ENCODE measurements around the gene TCF4.

Gene TCF4

DNA sequence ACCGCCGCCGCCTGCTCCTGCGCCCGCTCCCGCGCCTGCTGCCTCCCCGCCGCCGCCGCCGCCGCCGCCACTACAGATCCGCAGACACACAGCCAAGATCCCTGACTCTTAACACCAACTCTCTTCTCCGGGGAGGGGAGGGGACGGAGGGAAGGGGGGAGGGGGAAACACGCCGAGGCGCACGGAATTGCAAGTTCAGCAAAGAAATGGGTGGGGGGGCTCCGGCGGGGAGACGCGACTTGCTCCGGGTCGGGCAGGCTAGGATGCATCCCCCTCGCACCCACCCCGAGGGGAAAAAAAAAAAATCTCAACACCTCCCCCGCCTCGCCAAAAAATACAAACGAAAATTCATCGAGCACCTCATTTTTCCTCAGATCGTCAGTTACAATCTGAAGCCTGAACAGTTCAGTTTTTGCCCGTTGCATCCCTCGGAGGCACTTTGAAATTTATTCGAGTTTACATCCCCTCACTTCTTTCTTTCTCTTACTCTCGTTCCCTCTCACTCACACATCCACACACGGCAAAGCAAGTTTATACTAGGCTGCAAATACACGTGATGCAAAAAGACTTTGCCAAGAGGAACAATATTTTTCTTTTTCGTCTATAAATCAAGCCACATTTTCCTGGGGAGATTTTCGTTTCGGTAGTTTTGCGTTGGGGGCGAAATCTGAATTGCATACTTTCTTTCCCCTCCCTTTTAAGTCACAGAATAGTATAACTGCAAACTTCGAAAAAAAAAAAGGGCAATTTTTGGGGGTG lies at the start of gene TCF4:
TCF4 (minus strand) TSS at position 82 of the 759 bp plus-strand sequence. CDS start 1,076 bp downstream, outside the sequence.
- DNase-seq: no peak

GRCh38 chr18:55637204-55637603 lies 49.2 kb upstream of the TCF4 start:
- DNase-seq: no peak

- no peak for DNase-seq
These were observed 47.4 kb upstream of the TCF4 start for GRCh38 chr18:55635439-55635838.

DNA sequence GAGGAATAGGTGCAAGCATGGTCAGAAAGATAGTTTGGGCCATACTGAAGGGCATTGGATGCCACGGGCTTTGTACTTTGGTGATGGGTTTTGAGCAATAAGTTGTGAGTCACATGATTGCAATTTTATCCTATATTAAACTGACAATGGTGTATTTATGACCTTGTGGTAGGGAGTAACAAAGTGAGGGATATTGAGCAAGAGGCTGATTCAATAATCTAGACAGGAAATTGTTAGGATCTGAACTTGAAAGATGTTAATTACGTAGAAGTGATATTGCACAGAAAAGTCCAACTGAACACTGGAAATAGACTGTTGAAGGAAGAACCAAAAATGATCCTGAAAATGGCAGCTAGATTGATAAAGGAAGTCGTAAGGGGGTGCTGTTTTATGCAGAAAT lies 46.6 kb upstream of the TCF4 start:
- DNase-seq: no peak

DNA sequence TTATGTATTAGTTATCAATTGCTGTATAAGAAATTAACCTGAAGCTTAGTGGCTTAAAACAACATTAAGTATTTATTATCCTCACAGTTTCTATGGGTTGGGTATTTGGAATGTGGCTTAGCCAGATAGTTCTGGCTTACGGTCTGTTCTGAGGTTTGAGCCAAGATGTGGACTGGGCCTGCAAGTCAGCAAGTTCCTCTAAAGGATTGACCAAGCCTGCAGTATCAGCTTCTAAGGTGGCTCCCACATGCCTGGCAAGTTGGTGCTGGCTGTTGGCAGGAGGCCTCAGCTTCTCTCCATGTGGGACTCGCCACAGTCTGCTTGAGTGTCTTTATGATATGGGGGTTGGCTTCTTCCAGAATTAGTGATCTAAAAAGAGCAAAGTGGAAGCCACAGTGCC lies 45.0 kb upstream of the TCF4 start:
- DNase-seq: no peak

GRCh38 chr18:55629133-55629532 lies 41.1 kb upstream of the TCF4 start:
- no peak for DNase-seq

- no peak for DNase-seq
These were observed 39.0 kb upstream of the TCF4 start for GRCh38 chr18:55627007-55627406.

DNA sequence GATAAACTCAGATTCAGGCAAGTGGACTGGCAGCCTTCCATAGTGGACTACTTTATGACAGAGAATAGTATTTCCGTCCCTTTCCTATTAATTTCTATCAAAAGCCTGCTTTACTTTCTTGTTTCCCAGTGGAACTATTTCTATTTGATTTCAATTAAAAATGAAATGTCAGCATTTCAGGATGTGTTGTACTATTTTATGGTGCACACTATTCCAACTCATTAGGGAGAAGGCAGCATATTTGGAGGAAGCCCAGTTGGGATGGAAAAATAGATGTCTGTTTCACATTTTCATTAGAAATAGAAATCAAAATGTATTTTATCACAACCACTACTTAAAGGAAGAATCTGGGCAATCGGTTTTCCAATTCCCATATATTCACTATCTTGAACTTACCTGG lies 37.9 kb upstream of the TCF4 start:
- DNase-seq: no peak

DNA sequence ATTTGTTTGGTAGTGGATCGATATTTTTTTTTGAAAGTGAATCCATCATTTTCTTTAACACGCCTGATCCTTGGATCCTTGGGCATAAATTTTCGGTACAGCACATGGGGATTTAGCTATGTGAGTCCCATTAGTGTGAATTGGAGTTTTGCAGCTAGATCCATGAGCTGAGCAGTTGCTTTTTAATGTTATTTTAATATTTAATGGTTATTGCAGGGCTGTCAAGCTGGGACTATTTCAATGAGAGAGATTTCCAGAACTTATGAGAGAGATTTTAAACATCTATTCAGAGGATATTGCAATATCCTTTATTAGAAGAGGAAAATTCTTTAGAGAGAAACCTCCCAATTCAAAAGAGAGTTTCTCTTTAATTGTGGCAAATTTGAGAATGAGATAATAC lies 35.6 kb upstream of the TCF4 start:
- no peak for DNase-seq

GRCh38 chr18:55610506-55610905 lies 22.5 kb upstream of the TCF4 start:
- no peak for DNase-seq

DNA sequence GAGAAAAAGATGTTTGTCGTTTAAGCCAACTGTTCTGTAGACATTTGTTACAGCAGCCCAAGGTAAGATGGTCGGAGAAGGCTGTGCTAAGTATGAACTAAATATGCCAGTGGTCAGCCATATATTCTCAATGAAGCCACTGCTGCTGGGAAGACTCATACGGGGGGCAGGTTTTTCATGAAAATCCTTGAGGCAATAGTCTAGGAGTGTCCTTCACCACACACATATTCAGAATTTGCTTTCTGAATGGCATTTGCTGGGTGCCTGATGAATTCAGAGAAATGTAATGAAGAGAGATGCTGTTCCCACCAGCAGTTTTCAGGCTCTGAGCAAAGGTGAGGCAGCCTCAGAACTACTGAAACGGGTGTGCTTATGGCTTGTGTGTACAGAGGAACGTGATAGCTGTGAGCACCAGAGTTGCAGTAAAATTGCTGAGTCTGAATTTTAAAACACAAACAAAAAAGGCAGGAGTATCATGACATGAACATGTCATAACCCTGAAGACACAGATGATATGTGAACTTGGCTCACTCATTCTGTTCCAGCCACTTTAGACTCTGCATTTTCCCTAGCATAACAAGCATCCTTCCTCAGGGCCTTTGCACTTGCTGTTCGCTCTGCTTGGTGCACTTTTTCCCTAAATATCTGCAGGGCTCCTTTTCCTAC lies 21.3 kb upstream of the TCF4 start:
- DNase-seq: no peak

DNA sequence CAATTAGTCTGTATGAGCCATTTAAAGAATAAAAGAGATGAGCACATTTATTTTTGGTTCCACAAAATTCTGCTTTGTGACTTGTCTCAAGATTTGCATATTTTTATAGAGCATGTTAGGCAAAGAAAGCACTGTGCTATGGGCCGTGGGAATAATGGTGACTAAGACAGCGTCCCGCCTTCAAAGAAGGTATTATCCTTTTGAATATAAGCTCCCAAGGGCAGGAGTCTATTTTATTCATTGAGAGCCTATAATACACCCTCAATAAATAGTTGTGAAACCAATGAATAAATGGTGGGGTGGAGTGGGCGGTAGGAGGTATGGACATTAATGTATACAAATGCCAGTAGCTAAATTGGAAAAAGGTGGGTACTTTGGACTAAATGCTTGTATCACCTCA lies 20.5 kb upstream of the TCF4 start:
- DNase-seq: no peak

- DNase-seq: no peak
These were observed 19.8 kb upstream of the TCF4 start for GRCh38 chr18:55607773-55608172.

DNA sequence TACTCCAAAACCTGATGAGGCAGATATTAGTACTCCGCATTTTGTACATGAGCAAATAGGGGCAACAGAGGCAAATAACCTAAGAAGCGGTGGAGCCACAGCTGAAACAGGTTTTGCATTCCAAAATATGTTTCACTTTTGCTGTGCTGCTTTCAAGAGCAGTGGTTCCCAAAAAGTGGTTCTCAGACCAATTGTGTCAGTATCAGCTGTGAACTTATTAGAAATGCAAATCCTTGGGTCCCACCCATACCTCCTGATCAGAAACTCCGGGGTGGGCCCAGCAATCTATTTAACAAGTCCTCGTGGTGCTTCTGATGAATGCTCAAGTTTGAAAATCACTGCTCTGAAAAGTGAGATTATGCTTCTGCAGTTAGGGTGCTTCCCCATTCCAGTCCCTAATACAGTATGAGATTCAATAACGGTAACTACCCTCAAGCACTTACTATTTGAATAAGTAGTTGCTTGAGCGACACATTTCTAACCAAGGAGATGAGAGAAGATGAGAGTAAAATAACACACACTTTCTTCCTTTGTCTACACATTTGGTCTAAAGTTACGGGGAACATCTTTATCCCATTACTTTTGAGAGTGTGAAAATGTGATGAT lies 17.8 kb upstream of the TCF4 start:
- DNase-seq: no peak

DNA sequence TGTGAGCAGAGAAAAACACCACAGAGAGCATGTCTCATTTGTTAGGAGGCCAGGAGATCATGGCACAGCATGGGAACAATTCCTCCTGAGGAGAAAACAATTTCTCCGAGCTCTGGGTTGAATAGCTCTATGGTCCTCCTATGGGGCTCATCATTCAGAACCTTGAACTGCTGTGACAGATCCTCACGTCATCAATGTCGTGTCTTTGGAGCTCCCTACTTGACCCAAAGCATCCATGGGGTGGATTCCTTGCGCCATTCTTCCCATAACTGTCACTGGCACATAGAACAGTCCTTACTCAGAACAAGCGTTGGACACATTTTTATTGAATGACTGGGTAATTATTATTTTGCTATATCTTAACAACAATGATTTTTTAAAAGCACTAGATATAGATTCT lies 15.8 kb upstream of the TCF4 start:
- DNase-seq: no peak

GRCh38 chr18:55593888-55594287 lies 5.9 kb upstream of the TCF4 start:
- no peak for DNase-seq

- DNase-seq: no peak
These were observed 4.6 kb upstream of the TCF4 start for GRCh38 chr18:55592572-55592971.

DNA sequence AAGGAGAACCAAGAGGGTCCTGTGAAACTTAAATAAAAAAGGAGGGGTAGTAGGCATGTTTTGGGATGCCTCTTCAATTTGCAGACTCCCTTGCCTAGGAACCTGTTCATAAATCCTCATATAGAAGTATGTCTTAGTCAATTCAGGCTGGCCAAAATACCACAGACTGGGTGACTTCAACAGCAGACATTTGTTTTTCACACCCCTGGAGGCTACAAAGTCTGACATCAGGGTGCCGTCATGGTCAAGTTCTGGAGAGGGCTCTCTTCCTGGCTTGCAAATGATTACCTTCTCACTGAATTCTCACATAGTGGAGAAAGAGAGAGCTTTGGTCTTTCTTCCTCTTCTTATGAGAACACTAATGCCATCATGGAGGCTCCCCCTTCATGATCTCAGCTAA lies 4.1 kb upstream of the TCF4 start:
- DNase-seq: no peak

- DNase-seq: peak; percentile 2
These were observed 1.8 kb upstream of the TCF4 start for GRCh38 chr18:55589625-55590291.

DNA sequence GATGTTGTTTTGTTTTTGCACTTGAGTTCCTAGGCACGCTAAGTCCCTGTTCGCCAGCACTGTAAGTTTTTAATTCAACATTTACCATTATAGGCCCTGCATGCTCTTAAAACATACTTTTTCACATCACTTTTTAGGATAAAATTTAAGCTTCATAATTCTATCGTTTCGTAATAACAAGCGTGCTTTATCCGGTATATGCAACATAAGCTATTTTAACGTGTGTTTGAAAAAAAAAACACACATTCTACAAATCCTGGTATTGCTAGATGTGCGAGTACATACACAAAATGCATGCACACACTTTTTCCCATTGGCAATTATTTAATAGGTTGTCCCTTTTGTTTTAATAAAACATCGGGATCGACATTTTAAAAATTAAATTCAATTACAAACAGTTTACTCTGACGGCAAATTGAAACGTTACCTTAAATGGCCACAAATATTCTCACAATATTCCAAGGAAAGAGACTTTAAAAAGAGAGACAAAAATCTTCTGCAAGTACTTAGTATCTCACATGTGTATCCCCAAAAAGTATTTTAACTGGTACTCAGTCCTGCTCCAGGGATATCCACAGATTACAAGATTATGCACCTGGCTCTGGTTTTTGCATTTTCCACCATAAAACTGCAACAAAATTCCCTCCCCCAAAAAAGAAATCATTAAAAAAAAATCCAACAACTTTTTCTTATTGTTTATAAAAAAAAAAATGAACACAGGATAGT lies 1.0 kb upstream of the TCF4 start:
- DNase-seq: no peak

GRCh38 chr18:55587418-55588110 lies 428 bp downstream of the TCF4 start:
- DNase-seq: no peak

DNA sequence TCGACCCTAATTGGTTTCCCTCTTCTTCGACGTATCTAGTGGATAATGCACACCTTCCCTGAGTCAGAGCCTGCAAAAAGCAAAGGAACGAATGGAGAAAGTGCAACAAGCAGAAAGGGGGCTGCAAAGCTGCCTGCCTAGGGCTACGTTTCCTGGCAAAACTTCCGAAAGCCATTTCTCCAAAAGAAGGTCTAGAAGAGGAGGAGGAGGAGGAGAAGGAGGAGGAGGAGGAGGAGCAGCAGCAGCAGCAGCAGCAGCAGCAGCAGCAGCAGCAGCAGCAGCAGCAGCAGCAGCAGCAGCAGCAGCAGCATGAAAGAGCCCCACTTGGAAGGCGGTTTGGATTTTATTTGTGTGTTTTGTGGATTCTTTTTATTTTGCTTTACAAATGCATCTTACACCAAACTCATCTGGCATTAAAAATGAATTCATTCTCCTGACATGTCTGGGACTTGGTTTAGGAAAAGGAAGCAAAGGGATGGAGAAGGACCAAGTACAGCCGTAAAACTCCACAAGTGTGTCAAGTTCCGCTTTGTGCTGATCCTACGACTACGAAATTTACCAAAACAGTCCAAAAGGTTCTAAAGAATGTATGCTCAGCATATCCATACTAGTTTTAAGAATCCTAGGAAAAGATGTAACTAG lies 2.0 kb downstream of the TCF4 start:
- no peak for DNase-seq
